Osteoblast (primary cell): ENCODE measurements around the gene ROBO4. TPM values are rescaled to one million over a fixed set of nuclear protein-coding genes. Genes with fewer than 3 reads are reported as not detected.

ENCODE experiments used
- DNase-seq: peaks from one replicate; pipeline ENCODE4 v3.0.0; 2011; ENCODE audit warnings: low spot score, mixed read lengths; ENCODE audit not compliant: insufficient read length; ENCODE audit errors: missing footprints
- H2AFZ ChIP-seq: 2 replicates; pipeline ENCODE4 v1.6.0; 2011; ENCODE audit warnings: mild to moderate bottlenecking, low read length
- H3K27ac ChIP-seq: 2 replicates; pipeline ENCODE4 v1.5.1; 2011; ENCODE audit warnings: mild to moderate bottlenecking, low read depth, low read length, moderate library complexity
- H3K27me3 ChIP-seq: 2 replicates; pipeline ENCODE4 v1.6.0; 2012; ENCODE audit warnings: mild to moderate bottlenecking, control low read depth, inconsistent platforms, low read length, moderate library complexity; ENCODE audit not compliant: insufficient read depth
- H3K36me3 ChIP-seq: 2 replicates; pipeline ENCODE4 v1.5.1; 2011; ENCODE audit warnings: mild to moderate bottlenecking, low read length, control low read depth, moderate library complexity; ENCODE audit not compliant: insufficient read depth
- H3K4me1 ChIP-seq: 2 replicates; pipeline ENCODE4 v1.5.1; 2011; ENCODE audit warnings: mild to moderate bottlenecking, low read length, control low read depth, moderate library complexity; ENCODE audit not compliant: insufficient read depth
- H3K4me2 ChIP-seq: 2 replicates; pipeline ENCODE4 v1.6.0; 2011; ENCODE audit warnings: mild to moderate bottlenecking, low read length; ENCODE audit not compliant: insufficient read depth
- H3K4me3 ChIP-seq: fragments of 200-600 bp; sonication (generic); 3 replicates; pipeline ENCODE4 v1.5.1; 2012; ENCODE audit warnings: mild to moderate bottlenecking, low read length, inconsistent platforms; ENCODE audit not compliant: insufficient read depth
- H3K79me2 ChIP-seq: 2 replicates; pipeline ENCODE4 v1.6.0; 2012; ENCODE audit warnings: mild to moderate bottlenecking, low read length, control low read depth, inconsistent platforms; ENCODE audit not compliant: insufficient read depth
- H3K9me3 ChIP-seq: 2 replicates; pipeline ENCODE4 v1.5.1; 2011; ENCODE audit warnings: low read depth, low read length, control low read depth
- H4K20me1 ChIP-seq: 2 replicates; pipeline ENCODE4 v1.6.0; 2012; ENCODE audit warnings: mild to moderate bottlenecking, low read length, control low read depth; ENCODE audit not compliant: insufficient read depth
- total RNA-seq: library from RNA; depleted of rRNA; stranded (reverse); fragments of >200 nt; gene quantifications from 2 replicates; pipeline ENCODE4 v1.2.3, GENCODE V29; 2012
- TF ChIP-seq, protein P1 (sequence below): IDR thresholded peaks from 2 replicates; pipeline ENCODE4 v1.5.1; 2011; ENCODE audit warnings: mild to moderate bottlenecking, low read depth, low read length, moderate library complexity; ENCODE audit errors: extremely low read depth

ROBO4 gene
- total RNA-seq, 1 donor, result 0.36 TPM

DNA sequence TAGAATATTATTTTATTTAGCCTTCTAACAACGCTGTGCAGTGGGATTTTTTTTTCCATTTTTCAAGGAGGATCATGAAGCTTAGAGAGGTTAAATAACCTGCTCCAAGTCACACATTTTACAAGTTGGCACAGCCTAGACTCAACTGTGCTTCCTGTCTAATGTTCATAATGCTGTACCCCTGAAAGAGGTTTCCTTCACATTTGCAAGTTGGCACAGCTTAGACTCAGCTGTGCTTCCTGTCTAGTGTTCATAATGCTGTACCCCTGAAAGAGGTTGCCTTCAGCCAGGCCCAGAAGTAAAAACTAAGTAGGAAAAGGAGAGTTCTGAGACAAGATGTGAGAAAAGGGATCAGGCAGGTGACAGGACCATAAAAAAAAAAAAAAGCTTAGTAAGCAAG, 46.1 kb upstream of the ROBO4 start:
- no peak for DNase-seq
- no peaks in the 10 kb centered on the region for H3K36me3 ChIP-seq
- peaks cover 5% of the 10 kb centered on the region for H3K4me1 ChIP-seq
- no peak overlapping the region for H2AFZ ChIP-seq
- no peak overlapping the region for H3K4me3 ChIP-seq
- no peak overlapping the region for H3K4me2 ChIP-seq
- no peaks in the 10 kb centered on the region for H3K79me2 ChIP-seq
- no peaks in the 10 kb centered on the region for H3K27me3 ChIP-seq
- TF ChIP-seq, protein P1, sequence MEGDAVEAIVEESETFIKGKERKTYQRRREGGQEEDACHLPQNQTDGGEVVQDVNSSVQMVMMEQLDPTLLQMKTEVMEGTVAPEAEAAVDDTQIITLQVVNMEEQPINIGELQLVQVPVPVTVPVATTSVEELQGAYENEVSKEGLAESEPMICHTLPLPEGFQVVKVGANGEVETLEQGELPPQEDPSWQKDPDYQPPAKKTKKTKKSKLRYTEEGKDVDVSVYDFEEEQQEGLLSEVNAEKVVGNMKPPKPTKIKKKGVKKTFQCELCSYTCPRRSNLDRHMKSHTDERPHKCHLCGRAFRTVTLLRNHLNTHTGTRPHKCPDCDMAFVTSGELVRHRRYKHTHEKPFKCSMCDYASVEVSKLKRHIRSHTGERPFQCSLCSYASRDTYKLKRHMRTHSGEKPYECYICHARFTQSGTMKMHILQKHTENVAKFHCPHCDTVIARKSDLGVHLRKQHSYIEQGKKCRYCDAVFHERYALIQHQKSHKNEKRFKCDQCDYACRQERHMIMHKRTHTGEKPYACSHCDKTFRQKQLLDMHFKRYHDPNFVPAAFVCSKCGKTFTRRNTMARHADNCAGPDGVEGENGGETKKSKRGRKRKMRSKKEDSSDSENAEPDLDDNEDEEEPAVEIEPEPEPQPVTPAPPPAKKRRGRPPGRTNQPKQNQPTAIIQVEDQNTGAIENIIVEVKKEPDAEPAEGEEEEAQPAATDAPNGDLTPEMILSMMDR, result no peak
- no peaks in the 10 kb centered on the region for H3K9me3 ChIP-seq
- H3K27ac ChIP-seq, result no peak overlapping the region
- no peaks in the 10 kb centered on the region for H4K20me1 ChIP-seq

DNA sequence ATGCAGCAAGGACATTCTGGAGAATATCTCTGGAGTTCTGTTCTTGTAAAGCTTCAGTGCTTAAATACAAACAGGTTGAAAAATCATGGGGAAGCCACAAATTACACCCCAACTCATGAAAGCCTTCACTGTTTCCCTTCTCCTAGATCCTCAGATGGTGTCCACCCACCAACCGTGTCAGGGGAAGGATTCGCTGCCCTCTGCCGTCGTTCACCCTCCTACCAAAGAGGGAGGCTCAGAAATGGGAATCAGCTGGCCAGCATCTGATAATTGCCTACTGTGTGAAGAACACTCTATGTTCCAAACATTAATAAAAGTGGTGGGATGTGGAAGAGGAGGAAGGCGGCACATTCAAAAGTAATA, 45.6 kb upstream of the ROBO4 start:
- TF ChIP-seq, protein P1, result no peak
- H3K27ac ChIP-seq, result no peak overlapping the region
- H3K27me3 ChIP-seq, result no peaks in the 10 kb centered on the region
- H3K4me3 ChIP-seq, result no peak overlapping the region
- H3K36me3 ChIP-seq, result no peaks in the 10 kb centered on the region
- H3K4me2 ChIP-seq, result no peak overlapping the region
- DNase-seq, result no peak
- H3K9me3 ChIP-seq, result no peaks in the 10 kb centered on the region
- H4K20me1 ChIP-seq, result no peaks in the 10 kb centered on the region
- no peaks in the 10 kb centered on the region for H3K79me2 ChIP-seq
- H2AFZ ChIP-seq, result peak overlapping the region; percentile 9
- peaks cover 5% of the 10 kb centered on the region for H3K4me1 ChIP-seq

DNA sequence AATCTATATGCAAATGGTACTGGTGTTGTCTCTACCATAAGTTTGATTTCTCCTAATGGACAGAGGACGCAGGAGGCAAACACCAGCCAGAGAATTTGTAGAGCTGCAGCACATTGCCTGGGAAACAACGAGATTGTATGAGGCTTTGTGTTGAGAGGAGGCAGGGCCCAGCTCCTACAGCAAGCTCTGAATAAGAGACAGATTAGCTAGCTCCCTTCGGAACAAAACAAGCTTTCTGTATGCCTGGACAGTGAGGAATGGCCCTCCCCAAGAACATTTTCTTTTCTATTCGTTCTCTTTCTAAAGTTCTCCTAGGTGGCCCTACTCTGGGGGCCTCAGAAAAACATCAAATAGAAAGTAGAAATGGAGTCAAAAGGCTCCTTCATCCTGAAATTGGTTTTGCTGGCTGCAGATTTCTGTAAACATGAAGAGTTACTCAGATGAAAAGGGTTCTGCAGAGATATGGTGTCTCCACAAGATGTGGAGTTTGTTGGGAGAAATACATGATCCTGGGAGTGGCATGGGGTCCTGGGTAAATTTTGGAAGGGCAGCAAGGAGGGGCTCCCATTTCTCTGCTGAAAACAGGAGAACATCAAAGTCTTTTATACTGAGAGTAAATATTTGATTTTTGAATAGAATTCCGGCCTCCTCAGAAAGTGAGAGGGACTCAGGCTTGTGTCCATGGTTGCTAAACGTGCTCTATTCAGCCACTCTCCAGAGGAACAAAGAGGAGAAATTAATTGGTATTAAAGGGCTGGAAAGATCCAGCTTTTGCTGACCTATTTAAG, 45.0 kb upstream of the ROBO4 start:
- Histone ChIP-seq H3K27me3 (no peaks in the 10 kb centered on the region), H3K36me3 (no peaks in the 10 kb centered on the region), H3K4me1 (peaks cover 5% of the 10 kb centered on the region), H3K9me3 (no peaks in the 10 kb centered on the region), H2AFZ (peak overlapping the region; percentile 9), H3K4me3 (no peak overlapping the region), H3K4me2 (no peak overlapping the region), H3K79me2 (no peaks in the 10 kb centered on the region), H3K27ac (no peak overlapping the region), H4K20me1 (no peaks in the 10 kb centered on the region)
- no peak for DNase-seq
- TF ChIP-seq, protein P1, result no peak

DNA sequence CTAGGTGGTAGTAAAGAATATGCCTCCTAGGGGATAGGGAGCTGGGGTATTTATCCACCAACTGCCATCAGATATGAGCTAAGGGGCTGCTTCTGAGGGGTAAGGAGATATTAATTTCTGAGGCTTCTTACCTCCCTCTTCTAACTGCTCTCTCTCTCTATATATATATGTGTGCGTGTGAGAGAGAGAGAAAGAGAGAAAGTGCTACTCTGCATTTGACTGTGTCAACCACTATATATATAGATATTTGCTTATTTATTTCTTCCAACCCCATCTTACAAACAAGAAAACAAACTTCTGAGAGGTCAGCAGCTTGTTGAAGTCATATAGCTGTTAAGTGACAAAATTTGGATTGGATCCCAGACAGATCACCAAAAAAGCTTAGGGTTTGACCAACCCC, 44.0 kb upstream of the ROBO4 start:
- H2AFZ ChIP-seq, result no peak overlapping the region
- TF ChIP-seq, protein P1, result no peak
- no peaks in the 10 kb centered on the region for H3K79me2 ChIP-seq
- peaks cover 3% of the 10 kb centered on the region for H3K4me1 ChIP-seq
- H3K9me3 ChIP-seq, result no peaks in the 10 kb centered on the region
- H3K36me3 ChIP-seq, result no peaks in the 10 kb centered on the region
- no peak for DNase-seq
- H3K4me2 ChIP-seq, result no peak overlapping the region
- no peaks in the 10 kb centered on the region for H4K20me1 ChIP-seq
- H3K27me3 ChIP-seq, result no peaks in the 10 kb centered on the region
- no peak overlapping the region for H3K4me3 ChIP-seq
- no peak overlapping the region for H3K27ac ChIP-seq
